Panc1 (cell line): ENCODE measurements around the gene PLPPR4. TPM values are rescaled to one million over a fixed set of nuclear protein-coding genes. Genes with fewer than 3 reads are reported as not detected.

Experiments
- ATAC-seq: fragments of 200-7000 bp; cut with Tn5 transposase; 2 replicates; pipeline ENCODE4 v1.9.1; 2020; ENCODE audit warnings: mild to moderate bottlenecking, moderate library complexity
- BruUV-seq: library from RNA; stranded (reverse); fragments of 400-500 nt; replicated peaks from 2 replicates; lab custom pipeline; 2021; lab: Mats Ljungman, UMichigan
- CTCF ChIA-PET: fragments of 300-600 bp; sonication (Branson Sonifier 250); formaldehyde crosslinking; loops from one replicate; lab custom pipeline; 2022; ENCODE audit warnings: antibody characterized with exemption; lab: Charles Lee
- POLR2A ChIA-PET: fragments of 300-600 bp; sonication (Branson Sonifier 250); formaldehyde crosslinking; loops from one replicate; lab custom pipeline; 2022; ENCODE audit warnings: antibody characterized with exemption; lab: Charles Lee
- DNase-seq: peaks from one replicate; pipeline ENCODE4 v3.0.0-alpha.2; 2010; ENCODE audit warnings: low read depth, low spot score
- H3K27ac ChIP-seq: 2 replicates; pipeline ENCODE4 v1.5.1; 2011; ENCODE audit warnings: mild to moderate bottlenecking, low read length, inconsistent platforms
- H3K27me3 ChIP-seq: fragments of 200-500 bp; sonication (Bioruptor generic); 2 replicates; pipeline ENCODE4 v1.6.0; 2014; ENCODE audit warnings: low read length, inconsistent platforms; ENCODE audit not compliant: control insufficient read depth, insufficient read depth
- H3K36me3 ChIP-seq: fragments of 200-500 bp; sonication (Bioruptor generic); 2 replicates; pipeline ENCODE4 v1.5.1; 2014; ENCODE audit warnings: inconsistent platforms, mild to moderate bottlenecking, low read length, moderate library complexity; ENCODE audit not compliant: control insufficient read depth, insufficient read depth
- H3K4me1 ChIP-seq: 2 replicates; pipeline ENCODE4 v1.5.1; 2011; ENCODE audit warnings: inconsistent platforms, mild to moderate bottlenecking, low read length, moderate library complexity; ENCODE audit not compliant: control insufficient read depth, insufficient read depth
- H3K4me3 ChIP-seq, 2 experiments: 2 replicates each; pipeline ENCODE4 v1.5.1; 2011 to 2012; ENCODE audit warnings: low read depth in 2 of 2, low read length in 2 of 2, mild to moderate bottlenecking in 2 of 2, inconsistent platforms in 1 of 2, moderate library complexity in 1 of 2
- H3K9me3 ChIP-seq: fragments of 200-500 bp; sonication (Bioruptor generic); 2 replicates; pipeline ENCODE4 v1.5.1; 2014; ENCODE audit warnings: low read depth, mild to moderate bottlenecking, inconsistent platforms, low read length, moderate library complexity; ENCODE audit not compliant: control insufficient read depth, insufficient read depth
- POLR2AphosphoS5 ChIP-seq: IDR thresholded peaks from 2 replicates; pipeline ENCODE4 v1.6.1; 2012; ENCODE audit warnings: mild to moderate bottlenecking, low read depth, low read length, moderate library complexity
- SIN3A ChIP-seq: IDR thresholded peaks from 2 replicates; pipeline ENCODE4 v1.6.1; 2012; ENCODE audit warnings: low read depth, mild to moderate bottlenecking, low read length, moderate library complexity, borderline replicate concordance; ENCODE audit not compliant: insufficient read depth
- TCF7L2 ChIP-seq: IDR thresholded peaks from 2 replicates; pipeline ENCODE4 v1.6.1; 2011; ENCODE audit warnings: mild to moderate bottlenecking, low read depth, low read length, inconsistent platforms
- in situ Hi-C: cut with HindIII; loops from 2 replicates; pipeline ENCODE4 v1.10.0; 2016; ENCODE audit warnings: low sequenced_read_pairs, low pct_unique_long_range_greater_than_20kb
- intact Hi-C: fragments of 100-400 bp; cut with micrococcal nuclease; formaldehyde crosslinking; loops from one replicate; pipeline ENCODE4 v1.10.0; 2022; ENCODE audit not compliant: unreplicated experiment
- total RNA-seq: library from RNA; stranded (reverse); gene quantifications from one replicate; pipeline ENCODE4 v1.2.1, GENCODE V29; 2021; ENCODE audit not compliant: unreplicated experiment
- TF ChIP-seq, protein P1 (sequence below): fragments of 450-650 bp; IDR thresholded peaks from 2 replicates; pipeline ENCODE4 v1.5.1; 2017; ENCODE audit warnings: mild to moderate bottlenecking
- TF ChIP-seq, protein P2 (sequence below), 2 experiments: IDR thresholded peaks; 2 replicates each; pipeline ENCODE4 v1.6.1; 2011 to 2012; ENCODE audit warnings: low read depth in 2 of 2, control low read depth in 1 of 2, low read length in 1 of 2, mild to moderate bottlenecking in 1 of 2, moderate library complexity in 1 of 2; ENCODE audit not compliant: insufficient read depth in 1 of 2

The PLPPR4 gene
- total RNA-seq, 1 experiment from 2014 or later, result not detected

DNA sequence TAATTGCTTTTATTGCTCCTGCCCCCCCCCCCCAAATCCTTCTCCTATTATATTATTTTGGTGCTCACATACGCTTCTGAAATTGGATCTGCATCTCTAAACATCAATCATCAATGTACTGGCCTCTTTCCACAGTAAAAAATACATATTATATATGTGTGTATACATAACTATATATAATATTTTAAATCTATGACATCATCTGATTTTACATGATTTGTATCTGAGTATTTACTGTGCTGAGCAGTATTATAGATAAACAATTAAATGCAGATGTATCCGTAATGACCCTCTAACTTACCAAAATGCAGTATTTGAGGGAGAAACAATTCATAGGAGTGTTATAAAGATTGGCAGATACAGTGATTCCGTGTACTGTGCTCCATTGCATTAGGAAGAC, 832 bp downstream of the PLPPR4 start:
- POLR2A ChIA-PET, result no interaction called here
- no peak for ATAC-seq
- Histone ChIP-seq H3K27me3 (peaks cover 9% of the 10 kb centered on the region), H3K4me3 (no peak overlapping the region; a peak in 1 of 4 replicates), H3K4me1 (no peaks in the 10 kb centered on the region), H3K27ac (no peak overlapping the region), H3K9me3 (no peaks in the 10 kb centered on the region), H3K36me3 (no peaks in the 10 kb centered on the region)
- BruUV-seq, result no TSS peak
- CTCF ChIA-PET, result no interaction called here
- in situ Hi-C loops, result no loop called here
- TF ChIP-seq SIN3A, result no peak
- TF ChIP-seq, protein P1, sequence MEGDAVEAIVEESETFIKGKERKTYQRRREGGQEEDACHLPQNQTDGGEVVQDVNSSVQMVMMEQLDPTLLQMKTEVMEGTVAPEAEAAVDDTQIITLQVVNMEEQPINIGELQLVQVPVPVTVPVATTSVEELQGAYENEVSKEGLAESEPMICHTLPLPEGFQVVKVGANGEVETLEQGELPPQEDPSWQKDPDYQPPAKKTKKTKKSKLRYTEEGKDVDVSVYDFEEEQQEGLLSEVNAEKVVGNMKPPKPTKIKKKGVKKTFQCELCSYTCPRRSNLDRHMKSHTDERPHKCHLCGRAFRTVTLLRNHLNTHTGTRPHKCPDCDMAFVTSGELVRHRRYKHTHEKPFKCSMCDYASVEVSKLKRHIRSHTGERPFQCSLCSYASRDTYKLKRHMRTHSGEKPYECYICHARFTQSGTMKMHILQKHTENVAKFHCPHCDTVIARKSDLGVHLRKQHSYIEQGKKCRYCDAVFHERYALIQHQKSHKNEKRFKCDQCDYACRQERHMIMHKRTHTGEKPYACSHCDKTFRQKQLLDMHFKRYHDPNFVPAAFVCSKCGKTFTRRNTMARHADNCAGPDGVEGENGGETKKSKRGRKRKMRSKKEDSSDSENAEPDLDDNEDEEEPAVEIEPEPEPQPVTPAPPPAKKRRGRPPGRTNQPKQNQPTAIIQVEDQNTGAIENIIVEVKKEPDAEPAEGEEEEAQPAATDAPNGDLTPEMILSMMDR, result no peak
- no peak for TF ChIP-seq POLR2AphosphoS5
- TF ChIP-seq TCF7L2, result no peak
- TF ChIP-seq, protein P2, sequence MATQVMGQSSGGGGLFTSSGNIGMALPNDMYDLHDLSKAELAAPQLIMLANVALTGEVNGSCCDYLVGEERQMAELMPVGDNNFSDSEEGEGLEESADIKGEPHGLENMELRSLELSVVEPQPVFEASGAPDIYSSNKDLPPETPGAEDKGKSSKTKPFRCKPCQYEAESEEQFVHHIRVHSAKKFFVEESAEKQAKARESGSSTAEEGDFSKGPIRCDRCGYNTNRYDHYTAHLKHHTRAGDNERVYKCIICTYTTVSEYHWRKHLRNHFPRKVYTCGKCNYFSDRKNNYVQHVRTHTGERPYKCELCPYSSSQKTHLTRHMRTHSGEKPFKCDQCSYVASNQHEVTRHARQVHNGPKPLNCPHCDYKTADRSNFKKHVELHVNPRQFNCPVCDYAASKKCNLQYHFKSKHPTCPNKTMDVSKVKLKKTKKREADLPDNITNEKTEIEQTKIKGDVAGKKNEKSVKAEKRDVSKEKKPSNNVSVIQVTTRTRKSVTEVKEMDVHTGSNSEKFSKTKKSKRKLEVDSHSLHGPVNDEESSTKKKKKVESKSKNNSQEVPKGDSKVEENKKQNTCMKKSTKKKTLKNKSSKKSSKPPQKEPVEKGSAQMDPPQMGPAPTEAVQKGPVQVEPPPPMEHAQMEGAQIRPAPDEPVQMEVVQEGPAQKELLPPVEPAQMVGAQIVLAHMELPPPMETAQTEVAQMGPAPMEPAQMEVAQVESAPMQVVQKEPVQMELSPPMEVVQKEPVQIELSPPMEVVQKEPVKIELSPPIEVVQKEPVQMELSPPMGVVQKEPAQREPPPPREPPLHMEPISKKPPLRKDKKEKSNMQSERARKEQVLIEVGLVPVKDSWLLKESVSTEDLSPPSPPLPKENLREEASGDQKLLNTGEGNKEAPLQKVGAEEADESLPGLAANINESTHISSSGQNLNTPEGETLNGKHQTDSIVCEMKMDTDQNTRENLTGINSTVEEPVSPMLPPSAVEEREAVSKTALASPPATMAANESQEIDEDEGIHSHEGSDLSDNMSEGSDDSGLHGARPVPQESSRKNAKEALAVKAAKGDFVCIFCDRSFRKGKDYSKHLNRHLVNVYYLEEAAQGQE (IDR thresholded peaks at IDR 0.05; ENCODE audit: insufficient read depth in 1 of 2, low read depth in 2 of 2, low read length in 1 of 2), result no peak
- DNase-seq, result no peak
- intact Hi-C loops, result no loop called here

DNA sequence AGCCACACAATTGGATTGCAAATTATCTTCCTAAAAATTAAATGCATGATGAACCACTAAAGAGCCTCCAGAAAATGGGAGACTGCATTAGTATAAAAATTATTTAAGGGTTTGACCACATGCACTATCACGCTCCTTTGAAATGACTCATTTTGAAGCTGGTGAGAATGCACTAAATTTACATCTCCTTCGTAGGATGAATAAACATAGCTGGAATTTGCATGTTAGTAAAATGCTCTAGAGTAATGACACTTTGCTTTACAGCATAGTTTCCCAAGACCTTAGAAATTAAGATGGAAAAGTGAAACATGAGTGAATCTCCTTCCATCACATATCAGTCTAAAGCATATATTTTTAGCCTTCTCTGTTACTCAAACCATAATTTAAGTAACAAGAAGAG, 2.4 kb downstream of the PLPPR4 start:
- H3K4me3 ChIP-seq, result no peak overlapping the region
- intact Hi-C loops (no loop called here), in situ Hi-C loops (no loop called here)
- no peak for ATAC-seq
- TF ChIP-seq SIN3A (no peak), TCF7L2 (no peak), POLR2AphosphoS5 (no peak)
- TF ChIP-seq, protein P2 (IDR thresholded peaks at IDR 0.05; ENCODE audit: insufficient read depth in 1 of 2, low read depth in 2 of 2, low read length in 1 of 2), result no peak
- TF ChIP-seq, protein P1, result no peak
- H3K27me3 ChIP-seq, result peaks cover 9% of the 10 kb centered on the region
- ChIA-PET CTCF (no interaction called here), POLR2A (no interaction called here)
- BruUV-seq, result no TSS peak
- H3K36me3 ChIP-seq, result no peaks in the 10 kb centered on the region
- no peaks in the 10 kb centered on the region for H3K9me3 ChIP-seq
- no peak for DNase-seq
- no peak overlapping the region for H3K27ac ChIP-seq
- H3K4me1 ChIP-seq, result no peaks in the 10 kb centered on the region
